ENCODE data around the gene GSTM4.

DNA sequence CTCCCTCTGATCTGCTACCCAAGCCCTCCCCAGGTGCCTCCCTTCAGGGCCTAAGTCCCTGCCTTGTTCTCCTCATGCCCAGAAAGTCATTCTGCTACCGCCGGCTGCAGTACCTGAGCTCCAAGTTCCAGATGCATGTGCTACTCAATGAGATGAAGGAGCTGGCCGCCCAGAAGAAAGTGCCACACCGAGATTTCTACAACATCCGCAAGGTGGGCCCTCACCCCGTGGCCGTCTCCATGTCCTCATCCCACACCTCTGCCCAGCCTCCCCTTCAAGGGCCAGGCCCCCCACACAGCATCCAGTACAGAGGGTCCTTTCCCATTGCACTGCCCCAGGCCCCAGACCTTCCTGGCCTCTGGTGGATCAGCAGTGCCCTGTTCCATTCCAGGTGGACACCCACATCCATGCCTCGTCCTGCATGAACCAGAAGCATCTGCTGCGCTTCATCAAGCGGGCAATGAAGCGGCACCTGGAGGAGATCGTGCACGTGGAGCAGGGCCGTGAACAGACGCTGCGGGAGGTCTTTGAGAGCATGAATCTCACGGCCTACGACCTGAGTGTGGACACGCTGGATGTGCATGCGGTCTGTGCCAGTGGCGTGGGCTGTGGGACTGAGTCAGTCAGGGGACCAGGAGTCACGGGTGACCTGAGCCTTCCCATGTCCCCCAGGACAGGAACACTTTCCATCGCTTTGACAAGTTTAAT, 28.1 kb upstream of the GSTM4 start:
- TF ChIP-seq CTCF (IDR thresholded peaks at IDR 0.05; ENCODE audit: poor library complexity) (no peak), EZH2phosphoT487 (IDR thresholded peaks at IDR 0.05; ENCODE audit: low read depth, severe bottlenecking, unreplicated experiment) (no peak), EZH2 (IDR thresholded peaks at IDR 0.05; ENCODE audit: borderline replicate concordance) (no peak)

All from hepatocyte (in vitro differentiated cells).